ENCODE measurements around the gene MACROH2A2.

MACROH2A2 gene

GRCh38 chr10:70063418-70064098 is 10.9 kb downstream of the MACROH2A2 start:
- DNase-seq (ENCODE audit: extremely low spot score), result no peak
- TF ChIP-seq ARNT (IDR thresholded peaks at IDR 0.05), result no peak
- no peak for TF ChIP-seq FOXM1 (IDR thresholded peaks at IDR 0.05; ENCODE audit: borderline replicate concordance)
- no peak for TF ChIP-seq ELF4 (IDR thresholded peaks at IDR 0.05)
- no peak for TF ChIP-seq FOXK2 (IDR thresholded peaks at IDR 0.05)
- TF ChIP-seq TARDBP (IDR thresholded peaks at IDR 0.05), result no peak
- TF ChIP-seq BHLHE40 (IDR thresholded peaks at IDR 0.05; ENCODE audit: borderline replicate concordance), result no peak
- POLR2A ChIA-PET, result interaction anchor here (2.5 kb wide), 1 partner anchor 11 kb away, joined by 7 read pairs; the partner anchor contains the start of gene MACROH2A2
- CTCF ChIA-PET, result interaction anchor here (0.6 kb wide), 1 partner anchor 159 kb away, joined by 3 read pairs; no protein-coding TSS in a partner anchor

- CTCF ChIA-PET, result interaction anchor here (0.6 kb wide), 1 partner anchor 82 kb away, joined by 4 read pairs; the partner anchor contains the start of gene TYSND1
- no peak for DNase-seq (ENCODE audit: extremely low spot score)
- POLR2A ChIA-PET, result interaction anchor here (3.5 kb wide), 1 partner anchor 12 kb away, joined by 10 read pairs; the partner anchor contains the start of gene MACROH2A2
- TF ChIP-seq FOXM1 (IDR thresholded peaks at IDR 0.05; ENCODE audit: borderline replicate concordance) (no peak), ZNF384 (IDR thresholded peaks at IDR 0.05) (no peak), FOXA1 (IDR thresholded peaks at IDR 0.05) (no peak), NFRKB (IDR thresholded peaks at IDR 0.05) (no peak), CTBP1 (IDR thresholded peaks at IDR 0.05; ENCODE audit: borderline replicate concordance) (no peak), HDGF (IDR thresholded peaks at IDR 0.05; ENCODE audit: borderline replicate concordance) (no peak), FOXK2 (IDR thresholded peaks at IDR 0.05) (no peak), LEF1 (IDR thresholded peaks at IDR 0.05; ENCODE audit: borderline replicate concordance) (no peak), L3MBTL2 (conservative IDR thresholded peaks at IDR 0.05) (no peak), SUZ12 (IDR thresholded peaks at IDR 0.05) (no peak), ELF4 (IDR thresholded peaks at IDR 0.05) (no peak), SP1 (IDR thresholded peaks at IDR 0.05) (no peak), ARNT (IDR thresholded peaks at IDR 0.05) (no peak), TARDBP (IDR thresholded peaks at IDR 0.05) (no peak), BHLHE40 (IDR thresholded peaks at IDR 0.05; ENCODE audit: borderline replicate concordance) (no peak), PKNOX1 (IDR thresholded peaks at IDR 0.05) (no peak)
These were observed 11.8 kb downstream of the MACROH2A2 start for GRCh38 chr10:70064486-70064885.

GRCh38 chr10:70066190-70066589 is 13.5 kb downstream of the MACROH2A2 start:
- TF ChIP-seq BHLHE40 (IDR thresholded peaks at IDR 0.05; ENCODE audit: borderline replicate concordance) (no peak), FOXA1 (IDR thresholded peaks at IDR 0.05) (no peak), ELF4 (IDR thresholded peaks at IDR 0.05) (no peak), SP1 (IDR thresholded peaks at IDR 0.05) (no peak), LEF1 (IDR thresholded peaks at IDR 0.05; ENCODE audit: borderline replicate concordance) (no peak), ARNT (IDR thresholded peaks at IDR 0.05) (no peak), NFRKB (IDR thresholded peaks at IDR 0.05) (no peak), CTBP1 (IDR thresholded peaks at IDR 0.05; ENCODE audit: borderline replicate concordance) (no peak)
- ChIA-PET POLR2A (interaction anchor here (3.5 kb wide), 1 partner anchor 14 kb away, joined by 10 read pairs; the partner anchor contains the start of gene MACROH2A2), CTCF (interaction anchor here (0.7 kb wide), 1 partner anchor 12 kb away, joined by 3 read pairs; no protein-coding TSS in a partner anchor)
- no peak for DNase-seq (ENCODE audit: extremely low spot score)

- CTCF ChIA-PET, result no interaction called here
- TF ChIP-seq FOXM1 (IDR thresholded peaks at IDR 0.05; ENCODE audit: borderline replicate concordance) (no peak), FOXA1 (IDR thresholded peaks at IDR 0.05) (no peak), SUZ12 (IDR thresholded peaks at IDR 0.05) (no peak), SP1 (IDR thresholded peaks at IDR 0.05) (no peak), CTBP1 (IDR thresholded peaks at IDR 0.05; ENCODE audit: borderline replicate concordance) (no peak), ZNF384 (IDR thresholded peaks at IDR 0.05) (no peak), BHLHE40 (IDR thresholded peaks at IDR 0.05; ENCODE audit: borderline replicate concordance) (no peak), NFRKB (IDR thresholded peaks at IDR 0.05) (no peak)
These were observed 14.9 kb downstream of the MACROH2A2 start for GRCh38 chr10:70067586-70067985.

GRCh38 chr10:70068925-70069324 is 16.3 kb downstream of the MACROH2A2 start:
- POLR2A ChIA-PET, result no interaction called here
- TF ChIP-seq ARNT (IDR thresholded peaks at IDR 0.05), result no peak
- no peak for TF ChIP-seq LEF1 (IDR thresholded peaks at IDR 0.05; ENCODE audit: borderline replicate concordance)
- TF ChIP-seq ZNF384 (IDR thresholded peaks at IDR 0.05), result no peak
- TF ChIP-seq NFRKB (IDR thresholded peaks at IDR 0.05), result no peak
- TF ChIP-seq SP1 (IDR thresholded peaks at IDR 0.05), result no peak
- TF ChIP-seq TARDBP (IDR thresholded peaks at IDR 0.05), result no peak
- no peak for TF ChIP-seq SUZ12 (IDR thresholded peaks at IDR 0.05)
- no peak for TF ChIP-seq FOXA1 (IDR thresholded peaks at IDR 0.05)
- no peak for TF ChIP-seq PKNOX1 (IDR thresholded peaks at IDR 0.05)
- TF ChIP-seq CTBP1 (IDR thresholded peaks at IDR 0.05; ENCODE audit: borderline replicate concordance), result no peak
- no peak for TF ChIP-seq L3MBTL2 (conservative IDR thresholded peaks at IDR 0.05)
- no peak for TF ChIP-seq BHLHE40 (IDR thresholded peaks at IDR 0.05; ENCODE audit: borderline replicate concordance)
- TF ChIP-seq FOXM1 (IDR thresholded peaks at IDR 0.05; ENCODE audit: borderline replicate concordance), result no peak
- TF ChIP-seq HDGF (IDR thresholded peaks at IDR 0.05; ENCODE audit: borderline replicate concordance), result no peak
- DNase-seq (ENCODE audit: extremely low spot score), result no peak
- CTCF ChIA-PET, result no interaction called here

More at GRCh38 chr10:70067586-70067985, 14.9 kb downstream of the MACROH2A2 start:
- DNase-seq (ENCODE audit: extremely low spot score), result no peak
- POLR2A ChIA-PET, result interaction anchor here (3.5 kb wide), 1 partner anchor 15 kb away, joined by 10 read pairs; the partner anchor contains the start of gene MACROH2A2

- ChIA-PET POLR2A (no interaction called here), CTCF (no interaction called here)
- no peak for DNase-seq (ENCODE audit: extremely low spot score)
- TF ChIP-seq SUZ12 (IDR thresholded peaks at IDR 0.05) (no peak), TARDBP (IDR thresholded peaks at IDR 0.05) (no peak), ARNT (IDR thresholded peaks at IDR 0.05) (no peak), L3MBTL2 (conservative IDR thresholded peaks at IDR 0.05) (no peak)
These were observed 16.7 kb downstream of the MACROH2A2 start for GRCh38 chr10:70069346-70069745.

Data from HEK293T (cell line).